ENCODE measurements around the gene SKAP1. TPM values are rescaled to one million over a fixed set of nuclear protein-coding genes. Genes with fewer than 3 reads are reported as not detected.

SKAP1 gene
- total and polyA plus RNA-seq, 2 of the 13 experiments (the other 11 are each of a cell fraction or from before 2014, with no cell fraction given) = 0.21 TPM; not detected in 1

- 8% methylated on average over 2 of the region's 2 CpGs for WGBS (ENCODE audit: low lambda C conversion rate)
- no TSS peak for BruUV-seq (replicated peaks)
- Histone ChIP-seq H3K4me3 (replicated peaks in 1 of 3; ENCODE audit: insufficient read depth in 1 of 3, low read depth in 2 of 3, low read length in 3 of 3) (no peak overlapping the region), H3K9ac (ENCODE audit: insufficient read depth, low read depth, low read length) (no peak overlapping the region), H3K9me3 (ENCODE audit: low read length) (no peaks in the 10 kb centered on the region), H3K4me1 (ENCODE audit: insufficient read depth, low read length) (no peaks in the 10 kb centered on the region), H3K4me2 (ENCODE audit: low read depth, low read length) (no peak overlapping the region), H3K27ac (ENCODE audit: extremely low read length, insufficient read depth, low read length) (no peak overlapping the region), H3K36me3 (replicated peaks in 1 of 2; ENCODE audit: control insufficient read depth in 1 of 2, insufficient read depth in 2 of 2, low read length in 2 of 2) (no peaks in the 10 kb centered on the region), H4K20me1 (ENCODE audit: insufficient read depth, low read length) (no peaks in the 10 kb centered on the region), H3K79me2 (ENCODE audit: insufficient read depth, low read length) (no peaks in the 10 kb centered on the region), H2AFZ (ENCODE audit: low read length) (no peak overlapping the region), H3K27me3 (ENCODE audit: control insufficient read depth in 1 of 2, insufficient read depth in 2 of 2, low read length in 2 of 2) (peaks cover 0 to 6% of the 10 kb centered on the region in 2 experiments; a peak in 2 of 5 replicates)
- ATAC-seq (no peak), DNase-seq (ENCODE audit: low spot score) (no peak), FAIRE-seq (no peak)
- CTCF ChIA-PET (ENCODE audit: low intra/inter-chr PET ratio, low total read pairs) = no interaction called here
- intact Hi-C loops (cut with micrococcal nuclease; ENCODE audit: unreplicated experiment) (no loop called here), in situ Hi-C loops (cut with HindIII; ENCODE audit: extremely low pct_ligation_motif_present, low pct_unique_long_range_greater_than_20kb) (no loop called here)
- POLR2A ChIA-PET = no interaction called here
- TF ChIP-seq ZNF781 (CRISPR knock-in tag; IDR thresholded peaks at IDR 0.05; ENCODE audit: borderline replicate concordance, not compliant biosample characterization) (no peak), CEBPZ (IDR thresholded peaks at IDR 0.05; ENCODE audit: low read length) (no peak), E2F2 (CRISPR knock-in tag; IDR thresholded peaks at IDR 0.05; ENCODE audit: borderline replicate concordance) (no peak), SMYD3 (CRISPR knock-in tag; IDR thresholded peaks at IDR 0.05) (no peak), ZFP36L1 (CRISPR knock-in tag; IDR thresholded peaks at IDR 0.05) (no peak), ATRX (CRISPR knock-in tag; IDR thresholded peaks at IDR 0.05; ENCODE audit: borderline replicate concordance) (no peak), BCL6 (CRISPR knock-in tag; IDR thresholded peaks at IDR 0.05) (no peak), ZNF607 (CRISPR knock-in tag; IDR thresholded peaks at IDR 0.05; ENCODE audit: borderline replicate concordance) (no peak), ZNF382 (CRISPR knock-in tag; IDR thresholded peaks at IDR 0.05; ENCODE audit: borderline replicate concordance) (no peak), NR0B2 (CRISPR knock-in tag; IDR thresholded peaks at IDR 0.05) (no peak), CC2D1A (CRISPR knock-in tag; IDR thresholded peaks at IDR 0.05) (no peak), RXRB (CRISPR knock-in tag; IDR thresholded peaks at IDR 0.05; ENCODE audit: borderline replicate concordance) (no peak)
Measured at GRCh38 chr17:48465884-48466283, 35.9 kb upstream of the SKAP1 start.

All from HepG2 (cell line).